ENCODE data around the gene TMEM116. TPM values are rescaled to one million over a fixed set of nuclear protein-coding genes. Genes with fewer than 3 reads are reported as not detected.
"Not testable (repeated sequence)": the region's sequence is repeated elsewhere in the genome, so short reads cannot be mapped to it uniquely, and the experiment has no call there.

TMEM116 gene
- total and polyA plus RNA-seq, 2 donors (not counting 3 experiments of a cell fraction or from before 2014, with no cell fraction given) = 1.6 to 3.9 TPM

GRCh38 chr12:112010415-112011344 lies 2.3 kb downstream of the TMEM116 start:
- POLR2A ChIA-PET = interaction anchor here (0.6 kb wide), 1 partner anchor 350 kb away, joined by 3 read pairs; no protein-coding TSS in a partner anchor
- H3K9me3 ChIP-seq (replicated peaks; ENCODE audit: control insufficient read depth, insufficient read depth, low read length) = no peaks in the 10 kb centered on the region
- H3K9me1 ChIP-seq (replicated peaks; ENCODE audit: control insufficient read depth, extremely low read depth, insufficient read depth, low read length) = no peaks in the 10 kb centered on the region
- TF ChIP-seq MYC (IDR thresholded peaks at IDR 0.05; ENCODE audit: low read depth, low read length) = no peak
- TF ChIP-seq GATA2 (IDR thresholded peaks at IDR 0.05; ENCODE audit: insufficient read depth, insufficient read length, low read depth, low read length) = no peak
- TF ChIP-seq JUN (IDR thresholded peaks at IDR 0.05; ENCODE audit: borderline replicate concordance, insufficient read depth, insufficient read length, low read depth) = no peak
- no peak for TF ChIP-seq EZH2 (IDR thresholded peaks at IDR 0.05; ENCODE audit: borderline replicate concordance, low read depth, low read length, severe bottlenecking)
- no peak for TF ChIP-seq FOS (IDR thresholded peaks at IDR 0.05; ENCODE audit: borderline replicate concordance, insufficient read depth, low read length)
- TF ChIP-seq CTCF (IDR thresholded peaks at IDR 0.05; ENCODE audit: extremely low read depth in 1 of 2, insufficient read depth in 1 of 2, low read depth in 1 of 2, low read length in 2 of 2) = no peak
- TF ChIP-seq POLR2AphosphoS5 (IDR thresholded peaks at IDR 0.05; ENCODE audit: insufficient read depth, low read depth, low read length) = no peak
- no peak for TF ChIP-seq POLR2A (IDR thresholded peaks at IDR 0.05; ENCODE audit: low read depth, low read length)
- no peak for TF ChIP-seq MAX (IDR thresholded peaks at IDR 0.05; ENCODE audit: insufficient read depth, insufficient read length)
- FAIRE-seq (no peak), DNase-seq (ENCODE audit: low read depth, low spot score) (no peak)
- no peak overlapping the region for H3K4me2 ChIP-seq (ENCODE audit: insufficient read depth, low read length)
- H4K20me1 ChIP-seq (replicated peaks; ENCODE audit: control insufficient read depth, extremely low read depth, insufficient read depth, low read length) = no peaks in the 10 kb centered on the region
- no peaks in the 10 kb centered on the region for H3K36me3 ChIP-seq (ENCODE audit: control insufficient read depth in 2 of 2, extremely low read depth in 1 of 2, insufficient read depth in 2 of 2, low read length in 2 of 2)
- CTCF ChIA-PET = no interaction called here
- peaks cover 26% of the 10 kb centered on the region for H3K4me1 ChIP-seq (ENCODE audit: control insufficient read depth, extremely low read depth, insufficient read depth, low read length)
- no peak overlapping the region for H3K27ac ChIP-seq (ENCODE audit: insufficient read depth, low read depth, low read length)
- dilution Hi-C loops (cut with MboI; ENCODE audit: extremely low pct_ligation_motif_present, low sequenced_read_pairs) (no loop called here), intact Hi-C loops (cut with micrococcal nuclease) (loop anchor here (5.0 to 10.0 kb wide), 4 partner anchors 97 to 374 kb away; partner anchors contain the start of genes ACAD10, BRAP, HECTD4 and MAPKAPK5)
- H3K4me3 ChIP-seq (replicated peaks in 1 of 3; ENCODE audit: insufficient read depth in 1 of 3, low read depth in 1 of 3, low read length in 3 of 3) = no peak overlapping the region
- no TSS peak for BruUV-seq (replicated peaks)
- peaks cover 17% of the 10 kb centered on the region for H3K79me2 ChIP-seq (ENCODE audit: control insufficient read depth, insufficient read depth, low read length)
- H2AFZ ChIP-seq (ENCODE audit: low read depth, low read length) = no peak overlapping the region
- no peak overlapping the region for H3K9ac ChIP-seq (replicated peaks; ENCODE audit: extremely low read depth, insufficient read depth, low read length)
- H3K27me3 ChIP-seq (ENCODE audit: control insufficient read depth in 2 of 2, insufficient read depth in 2 of 2, low read length in 2 of 2) = no peaks in the 10 kb centered on the region

GRCh38 chr12:112009596-112009995 lies 3.4 kb downstream of the TMEM116 start:
- H3K4me2 ChIP-seq (ENCODE audit: insufficient read depth, low read length); intact Hi-C loops (cut with micrococcal nuclease); dilution Hi-C loops (cut with MboI; ENCODE audit: extremely low pct_ligation_motif_present, low sequenced_read_pairs); H3K9me3 ChIP-seq (replicated peaks; ENCODE audit: control insufficient read depth, insufficient read depth, low read length); H3K4me3 ChIP-seq (replicated peaks in 1 of 3; ENCODE audit: insufficient read depth in 1 of 3, low read depth in 1 of 3, low read length in 3 of 3); H3K36me3 ChIP-seq (ENCODE audit: control insufficient read depth in 2 of 2, extremely low read depth in 1 of 2, insufficient read depth in 2 of 2, low read length in 2 of 2); DNase-seq (ENCODE audit: low read depth, low spot score); H3K27ac ChIP-seq (ENCODE audit: insufficient read depth, low read depth, low read length); H3K27me3 ChIP-seq (ENCODE audit: control insufficient read depth in 2 of 2, insufficient read depth in 2 of 2, low read length in 2 of 2); H3K9ac ChIP-seq (replicated peaks; ENCODE audit: extremely low read depth, insufficient read depth, low read length); H3K9me1 ChIP-seq (replicated peaks; ENCODE audit: control insufficient read depth, extremely low read depth, insufficient read depth, low read length); H4K20me1 ChIP-seq (replicated peaks; ENCODE audit: control insufficient read depth, extremely low read depth, insufficient read depth, low read length); BruUV-seq (replicated peaks); FAIRE-seq; H2AFZ ChIP-seq (ENCODE audit: low read depth, low read length): not testable (repeated sequence)
- ChIA-PET CTCF (interaction anchor here (1.4 kb wide), 1 partner anchor 65 kb away, joined by 4 read pairs; no protein-coding TSS in a partner anchor), POLR2A (interaction anchor here (0.6 kb wide), 1 partner anchor 349 kb away, joined by 3 read pairs; no protein-coding TSS in a partner anchor)
- Histone ChIP-seq H3K79me2 (ENCODE audit: control insufficient read depth, insufficient read depth, low read length) (peaks cover 10% of the 10 kb centered on the region), H3K4me1 (ENCODE audit: control insufficient read depth, extremely low read depth, insufficient read depth, low read length) (peaks cover 25% of the 10 kb centered on the region)

Measured in endothelial cell of umbilical vein (primary cell).